ENCODE measurements around the gene SP3.
A peak's percentile ranks its signal among the peaks of the same experiment; 100 is the strongest.

SP3 gene

DNA sequence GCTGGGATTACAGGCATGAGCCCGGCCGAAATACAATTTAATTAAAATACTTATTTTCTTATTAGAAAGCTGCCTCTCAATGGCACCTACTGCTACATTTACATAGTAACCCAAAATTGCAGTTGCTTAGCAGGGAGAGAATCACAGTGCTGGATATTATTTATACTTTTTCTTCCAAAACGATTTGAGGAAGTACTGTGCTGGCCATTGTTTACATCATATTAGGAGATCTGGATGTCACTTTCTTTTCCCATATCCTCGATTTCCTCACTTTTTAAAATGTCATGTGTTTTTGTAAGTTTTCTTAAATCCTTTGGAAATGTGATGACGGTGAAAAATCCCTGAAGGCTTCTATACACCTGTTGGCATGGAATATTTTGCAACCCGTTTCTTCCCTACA lies 3.4 kb upstream of the SP3 start:
- H3K36me3 ChIP-seq (replicated peaks): 0 out of 2 replicates have a peak, but pooled peaks cover 3% of the 10 kb centered on the region
- no peaks in the 10 kb centered on the region for H3K27me3 ChIP-seq (ENCODE audit: low read depth)
- in situ Hi-C loops (cut with MboI; ENCODE audit: low sequenced_read_pairs): no loop called here
- no peak for DNase-seq (ENCODE audit: low spot score in 2 of 2)
- H3K4me1 ChIP-seq: peaks cover 9% of the 10 kb centered on the region
- no peak overlapping the region for H3K4me3 ChIP-seq
- no peaks in the 10 kb centered on the region for H3K9me3 ChIP-seq

DNA sequence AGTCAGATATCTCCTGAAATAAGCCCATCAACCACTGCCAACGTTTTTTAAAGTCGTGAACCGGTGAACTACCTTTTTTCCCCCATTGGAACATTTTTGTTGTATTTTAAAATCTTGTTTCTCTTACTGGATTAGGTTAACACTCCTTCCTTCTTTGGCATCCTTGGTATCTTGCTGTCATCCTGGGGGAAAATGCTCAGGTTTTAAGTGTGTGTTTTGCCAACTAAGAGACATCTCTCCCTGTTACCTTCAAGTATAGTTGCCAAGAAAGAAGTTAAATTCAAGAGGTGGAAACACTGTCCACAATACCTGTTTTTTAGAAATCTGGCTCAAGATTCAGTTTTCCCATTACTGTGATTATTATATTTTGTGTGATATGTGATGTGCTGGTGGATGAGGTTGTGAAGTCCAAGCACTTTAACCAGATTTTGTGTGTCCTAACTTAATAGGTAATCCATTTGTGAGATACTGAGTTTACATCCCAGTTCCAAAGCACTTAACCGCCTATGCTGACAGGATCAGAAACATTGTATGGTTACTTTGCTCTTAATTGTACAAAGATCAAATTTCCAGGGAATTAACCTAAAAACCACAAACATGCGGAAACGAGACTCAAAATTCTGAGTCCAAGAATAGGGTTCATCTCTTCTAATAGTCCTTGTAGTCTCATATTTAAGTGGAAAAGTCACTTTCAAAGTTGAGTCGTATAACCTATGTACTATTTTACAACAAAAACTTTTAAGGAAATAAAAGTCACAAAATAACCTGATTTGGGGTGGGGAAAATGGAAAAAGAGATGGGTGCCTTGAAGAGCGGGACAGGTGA lies 1.3 kb upstream of the SP3 start:
- Histone ChIP-seq H3K36me3 (replicated peaks) (peaks cover 3% of the 10 kb centered on the region; the same call in 1 of the 2 replicates), H3K4me1 (peaks cover 9% of the 10 kb centered on the region), H3K4me3 (peak overlapping the region; percentile 93), H3K9me3 (no peaks in the 10 kb centered on the region), H3K27me3 (ENCODE audit: low read depth) (no peaks in the 10 kb centered on the region)
- in situ Hi-C loops (cut with MboI; ENCODE audit: low sequenced_read_pairs): no loop called here
- DNase-seq (ENCODE audit: low spot score in 2 of 2): no peak

DNA sequence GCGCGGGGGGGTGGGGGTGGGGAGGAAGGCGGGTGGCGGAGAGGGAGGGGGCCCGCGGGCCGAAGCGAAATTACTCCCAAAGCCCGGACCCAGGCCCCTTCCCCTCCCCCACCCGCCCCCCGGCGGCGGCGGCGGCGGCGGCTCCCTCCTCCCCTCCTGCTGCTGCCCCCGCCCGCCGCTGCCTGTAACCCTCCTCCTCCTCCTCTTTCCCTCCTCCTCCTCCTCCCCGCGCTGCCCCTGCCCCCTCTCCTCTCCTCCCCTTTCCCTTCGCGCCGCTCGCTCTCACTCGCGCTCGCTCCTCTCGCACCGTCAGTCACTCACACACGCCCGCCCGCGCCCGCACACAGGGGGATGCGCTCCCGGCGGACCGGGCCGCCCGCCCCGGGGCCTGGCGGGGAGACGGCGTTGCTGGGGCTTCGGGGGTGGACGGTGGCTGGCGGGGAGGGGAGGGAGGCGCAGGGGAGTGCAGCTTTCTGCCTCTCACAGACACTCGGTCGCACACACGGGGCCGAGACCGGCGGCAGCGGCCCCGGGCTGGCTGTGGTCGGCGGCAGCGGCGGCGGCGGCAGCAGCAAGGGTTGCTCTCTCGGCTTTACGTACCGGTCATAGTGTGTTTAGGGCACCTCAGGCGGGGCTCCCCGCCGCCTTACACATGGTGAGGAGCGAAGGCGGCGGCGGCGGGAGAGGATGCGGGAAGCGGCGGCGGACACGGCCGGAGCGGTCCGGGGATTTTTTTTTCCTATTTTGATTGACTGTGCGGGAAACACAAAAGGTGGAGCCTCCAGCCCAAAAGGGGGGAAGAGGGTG lies 405 bp downstream of the SP3 start:
- peaks cover 5% of the 10 kb centered on the region for H3K4me1 ChIP-seq
- peak; percentile 91 to 96 for DNase-seq (ENCODE audit: low spot score in 2 of 2)
- in situ Hi-C loops (cut with MboI; ENCODE audit: low sequenced_read_pairs): no loop called here
- no peaks in the 10 kb centered on the region for H3K9me3 ChIP-seq
- H3K4me3 ChIP-seq: peak overlapping the region; percentile 93
- no peaks in the 10 kb centered on the region for H3K27me3 ChIP-seq (ENCODE audit: low read depth)
- H3K36me3 ChIP-seq (replicated peaks): peaks cover 13% of the 10 kb centered on the region; the same call in 1 of the 2 replicates

- H3K4me3 ChIP-seq: peak overlapping the region; percentile 93
- H3K4me1 ChIP-seq: peaks cover 7% of the 10 kb centered on the region
- no peaks in the 10 kb centered on the region for H3K9me3 ChIP-seq
- in situ Hi-C loops (cut with MboI; ENCODE audit: low sequenced_read_pairs): no loop called here
- H3K27me3 ChIP-seq (ENCODE audit: low read depth): no peaks in the 10 kb centered on the region
- H3K36me3 ChIP-seq (replicated peaks): peaks cover 13% of the 10 kb centered on the region; the same call in 1 of the 2 replicates
- peak; percentile 86 to 94 for DNase-seq (ENCODE audit: low spot score in 2 of 2)
These were observed 1.2 kb downstream of the SP3 start for GRCh38 chr2:173963817-173964564.

- peaks cover 13% of the 10 kb centered on the region; the same call in 1 of the 2 replicates for H3K36me3 ChIP-seq (replicated peaks)
- peak overlapping the region; percentile 93 for H3K4me3 ChIP-seq
- DNase-seq (ENCODE audit: low spot score in 2 of 2): peak; percentile 66 to 69
- no peaks in the 10 kb centered on the region for H3K27me3 ChIP-seq (ENCODE audit: low read depth)
- H3K4me1 ChIP-seq: peaks cover 12% of the 10 kb centered on the region
- in situ Hi-C loops (cut with MboI; ENCODE audit: low sequenced_read_pairs): no loop called here
- no peaks in the 10 kb centered on the region for H3K9me3 ChIP-seq
These were observed 1.8 kb downstream of the SP3 start for GRCh38 chr2:173963323-173963816.

DNA sequence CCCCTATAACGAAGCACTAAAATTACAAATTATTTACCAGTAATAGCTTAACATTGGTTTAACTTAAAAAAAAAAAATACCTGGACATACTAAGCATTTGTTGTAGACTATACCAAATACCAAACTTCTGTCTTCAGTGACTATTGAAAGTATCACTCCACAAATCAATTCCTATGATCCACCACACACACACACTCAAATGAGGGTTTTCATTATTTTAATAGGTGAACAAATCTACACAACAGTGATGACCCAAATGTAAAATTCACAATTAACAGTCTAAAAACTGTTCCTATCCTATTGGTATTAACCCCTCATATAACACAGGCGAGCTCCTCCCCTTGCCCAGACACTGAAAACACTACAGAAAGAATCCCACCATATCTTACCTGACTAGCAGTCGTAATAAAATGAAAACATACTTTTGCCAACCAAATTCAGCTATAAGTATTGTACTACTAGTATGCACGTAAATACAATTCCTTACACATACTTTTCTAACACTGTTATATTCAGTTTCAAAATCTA lies 2.5 kb downstream of the SP3 start:
- Histone ChIP-seq H3K9me3 (no peaks in the 10 kb centered on the region), H3K4me1 (peaks cover 19% of the 10 kb centered on the region), H3K36me3 (replicated peaks) (peaks cover 13% of the 10 kb centered on the region; the same call in 1 of the 2 replicates), H3K4me3 (peak overlapping the region; percentile 93), H3K27me3 (ENCODE audit: low read depth) (no peaks in the 10 kb centered on the region)
- peak in 1 of 2 experiments; percentile 25 for DNase-seq (ENCODE audit: low spot score in 2 of 2)
- in situ Hi-C loops (cut with MboI; ENCODE audit: low sequenced_read_pairs): no loop called here

DNA sequence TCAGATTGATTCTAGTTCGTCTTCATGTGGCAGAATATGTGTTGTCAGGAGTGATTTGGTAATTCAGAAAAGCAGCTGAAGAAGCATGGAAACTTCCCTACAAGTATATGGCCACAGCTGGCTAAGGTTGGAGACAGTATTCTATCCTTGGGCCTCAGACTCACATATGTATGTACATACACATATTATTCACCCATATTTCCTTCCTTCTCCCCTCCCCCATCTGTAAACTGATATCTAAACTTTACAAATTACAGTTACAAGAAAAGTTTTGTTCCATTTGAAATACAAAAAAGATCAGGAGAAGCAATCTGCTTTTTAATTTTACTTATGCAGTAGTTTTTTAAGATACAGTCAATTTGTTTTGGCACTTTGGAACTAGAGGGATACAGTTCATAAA lies 3.1 kb downstream of the SP3 start:
- H3K36me3 ChIP-seq (replicated peaks): peaks cover 13% of the 10 kb centered on the region; the same call in 1 of the 2 replicates
- in situ Hi-C loops (cut with MboI; ENCODE audit: low sequenced_read_pairs): no loop called here
- no peaks in the 10 kb centered on the region for H3K27me3 ChIP-seq (ENCODE audit: low read depth)
- no peaks in the 10 kb centered on the region for H3K9me3 ChIP-seq
- peaks cover 25% of the 10 kb centered on the region for H3K4me1 ChIP-seq
- peak overlapping the region; percentile 93 for H3K4me3 ChIP-seq
- no peak for DNase-seq (ENCODE audit: low spot score in 2 of 2)

DNA sequence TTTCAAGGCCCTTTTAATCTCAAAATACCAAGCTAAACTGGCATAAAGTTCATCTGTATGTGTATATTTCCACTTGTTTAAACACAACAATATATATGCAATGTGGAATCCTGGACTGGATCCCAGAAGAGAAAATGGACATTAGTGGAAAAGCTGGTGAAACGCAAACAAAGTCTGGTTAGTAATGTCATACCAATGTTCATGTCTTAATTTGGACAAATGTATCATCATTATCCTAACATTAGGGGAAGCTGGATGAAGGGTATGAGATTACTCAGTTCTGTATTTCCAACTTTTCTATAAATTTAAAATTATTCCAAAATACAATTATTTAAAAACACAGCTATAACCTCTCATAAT lies 3.8 kb downstream of the SP3 start:
- in situ Hi-C loops (cut with MboI; ENCODE audit: low sequenced_read_pairs): no loop called here
- H3K4me3 ChIP-seq: no peak overlapping the region
- H3K27me3 ChIP-seq (ENCODE audit: low read depth): no peaks in the 10 kb centered on the region
- DNase-seq (ENCODE audit: low spot score in 2 of 2): no peak
- H3K9me3 ChIP-seq: no peaks in the 10 kb centered on the region
- H3K36me3 ChIP-seq (replicated peaks): peaks cover 13% of the 10 kb centered on the region; the same call in 1 of the 2 replicates
- H3K4me1 ChIP-seq: peaks cover 31% of the 10 kb centered on the region

DNA sequence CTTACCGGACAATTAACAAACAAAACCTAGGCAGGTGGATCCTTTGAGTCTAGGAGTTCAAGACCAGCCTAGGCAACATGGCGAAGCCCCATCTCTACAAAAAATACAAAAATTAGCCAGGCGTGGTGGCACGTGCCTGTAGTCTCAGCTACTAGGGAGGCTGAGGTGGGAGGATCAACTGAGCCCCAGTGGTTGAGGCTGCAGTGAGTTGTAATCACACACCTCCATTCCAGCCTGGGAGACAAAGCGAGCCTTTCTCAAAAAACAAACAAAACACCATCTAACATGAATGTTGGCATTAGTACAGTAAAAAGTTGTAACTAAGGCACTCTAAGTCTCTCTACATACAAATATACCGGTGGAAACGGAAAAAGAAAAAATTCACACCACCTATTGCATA lies 5.3 kb downstream of the SP3 start:
- in situ Hi-C loops (cut with MboI; ENCODE audit: low sequenced_read_pairs): no loop called here
- no peaks in the 10 kb centered on the region for H3K27me3 ChIP-seq (ENCODE audit: low read depth)
- peaks cover 37% of the 10 kb centered on the region for H3K4me1 ChIP-seq
- H3K9me3 ChIP-seq: no peaks in the 10 kb centered on the region
- peaks cover 24% of the 10 kb centered on the region for H3K36me3 ChIP-seq (replicated peaks)
- DNase-seq (ENCODE audit: low spot score in 2 of 2): no peak
- H3K4me3 ChIP-seq: no peak overlapping the region

GRCh38 chr2:173959358-173959884 lies 5.8 kb downstream of the SP3 start:
- no peak for DNase-seq (ENCODE audit: low spot score in 2 of 2)
- in situ Hi-C loops (cut with MboI; ENCODE audit: low sequenced_read_pairs): no loop called here
- Histone ChIP-seq H3K4me1 (peaks cover 37% of the 10 kb centered on the region), H3K9me3 (no peaks in the 10 kb centered on the region), H3K36me3 (replicated peaks) (peaks cover 28% of the 10 kb centered on the region), H3K4me3 (no peak overlapping the region), H3K27me3 (ENCODE audit: low read depth) (no peaks in the 10 kb centered on the region)

DNA sequence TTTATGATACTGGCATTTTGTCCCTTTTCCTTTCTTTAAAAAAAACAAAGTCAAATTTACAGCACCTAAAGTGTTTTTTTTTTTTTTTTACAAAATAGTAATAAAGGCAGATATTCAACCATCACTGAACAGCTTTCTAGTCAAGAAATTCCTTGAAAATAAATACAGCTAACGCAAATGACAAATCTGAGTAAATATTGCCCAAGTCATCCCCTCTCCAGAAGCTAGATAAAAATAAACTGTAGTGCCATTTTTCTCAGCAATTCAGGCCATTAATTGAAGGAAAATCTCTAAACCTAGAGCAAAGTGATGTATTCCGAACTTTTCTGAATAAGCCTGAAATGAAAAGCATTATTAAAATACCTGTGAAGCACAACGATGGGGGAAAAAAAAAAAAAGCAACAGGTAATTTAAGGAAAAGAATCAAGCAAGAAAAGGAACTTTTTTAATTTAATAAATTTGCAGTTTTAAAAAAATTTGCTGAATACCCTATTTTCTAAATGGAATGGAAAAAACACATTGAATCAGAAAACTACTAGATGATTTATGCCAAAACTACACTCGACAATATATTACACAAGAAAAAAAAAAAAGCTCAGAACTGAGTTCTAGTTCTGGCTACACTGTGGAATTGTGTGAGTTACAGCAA lies 6.9 kb downstream of the SP3 start:
- in situ Hi-C loops (cut with MboI; ENCODE audit: low sequenced_read_pairs): no loop called here
- no peaks in the 10 kb centered on the region for H3K9me3 ChIP-seq
- no peaks in the 10 kb centered on the region for H3K27me3 ChIP-seq (ENCODE audit: low read depth)
- H3K4me3 ChIP-seq: no peak overlapping the region
- H3K36me3 ChIP-seq (replicated peaks): peaks cover 37% of the 10 kb centered on the region
- peaks cover 37% of the 10 kb centered on the region for H3K4me1 ChIP-seq
- DNase-seq (ENCODE audit: low spot score in 2 of 2): no peak

DNA sequence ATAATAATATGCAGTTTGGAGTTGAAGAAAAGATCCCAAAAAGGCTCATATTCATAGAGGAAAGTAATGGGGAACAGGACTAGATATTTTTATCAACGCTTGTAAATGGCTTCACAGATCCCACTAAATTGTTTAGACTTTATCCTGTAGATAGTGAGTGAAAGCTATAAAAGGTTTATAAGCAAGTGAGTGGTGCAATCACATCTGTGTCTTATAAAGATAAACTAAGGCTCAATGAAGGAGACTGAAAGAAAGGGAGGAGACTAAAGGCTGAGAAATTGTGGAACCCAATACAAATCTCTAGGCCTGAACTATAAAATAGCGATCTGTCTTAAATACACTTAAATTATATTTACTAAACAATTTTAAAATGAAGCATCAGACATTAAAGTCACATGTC lies 7.7 kb downstream of the SP3 start:
- peak in 1 of 2 experiments; percentile 28 for DNase-seq (ENCODE audit: low spot score in 2 of 2)
- Histone ChIP-seq H3K27me3 (ENCODE audit: low read depth) (no peaks in the 10 kb centered on the region), H3K4me3 (no peak overlapping the region), H3K36me3 (replicated peaks) (peaks cover 45% of the 10 kb centered on the region), H3K9me3 (no peaks in the 10 kb centered on the region), H3K4me1 (peaks cover 37% of the 10 kb centered on the region)
- in situ Hi-C loops (cut with MboI; ENCODE audit: low sequenced_read_pairs): no loop called here
